K562 (cell line): Measurements from ENCODE around the gene DGCR8. TPM values are rescaled to one million over a fixed set of nuclear protein-coding genes. Genes with fewer than 3 reads are reported as not detected.
A peak's percentile ranks its signal among the peaks of the same experiment; 100 is the strongest.

Experiments
- HDAC6 ChIP-seq: IDR thresholded peaks from 2 replicates; pipeline ENCODE4 v1.6.1; 2012; ENCODE audit warnings: low read depth, mild to moderate bottlenecking, control low read depth, inconsistent platforms, low read length, moderate library complexity
- HNRNPH1 ChIP-seq: fragments of 200-400 bp; formaldehyde crosslinking; optimal IDR thresholded peaks from 2 replicates; pipeline ENCODE3; 2017; ENCODE audit warnings: low read depth, mild to moderate bottlenecking, low read length, moderate library complexity
- MYC ChIP-seq, 2 experiments: fragments of 250-450 bp in 1 of 2; sonication (Bioruptor Pico) in 1 of 2; IDR thresholded peaks; 2 replicates each; pipeline versions ENCODE4 v1.5.1 to v1.6.1; 2012 to 2021; ENCODE audit warnings: low read depth in 2 of 2, borderline replicate concordance in 1 of 2, improper control_type of control experiment in 1 of 2, low read length in 1 of 2, mild to moderate bottlenecking in 1 of 2, moderate library complexity in 1 of 2
- NR4A1 ChIP-seq, 2 experiments: fragments of 250-450 bp in 1 of 2; fragments of 450-650 bp in 1 of 2; sonication (Bioruptor Pico) in 1 of 2; IDR thresholded peaks; 2 replicates each; pipeline versions ENCODE4 v1.4.0 to v1.6.1; 2016 to 2020; ENCODE audit warnings: mild to moderate bottlenecking in 2 of 2, missing compliant biosample characterization in 1 of 2, missing genetic modification characterization in 1 of 2, moderate library complexity in 1 of 2
- NRF1 ChIP-seq, 2 experiments: fragments of 450-650 bp; IDR thresholded peaks in 1 of 2; conservative IDR thresholded peaks in 1 of 2; 2 replicates each; pipeline ENCODE4 v1.6.1; 2014; ENCODE audit warnings: mild to moderate bottlenecking in 2 of 2
- OTX1 ChIP-seq: fragments of 450-650 bp; formaldehyde crosslinking; IDR thresholded peaks from 2 replicates; pipeline ENCODE4 v1.4.0; 2022; ENCODE audit warnings: mild to moderate bottlenecking
- POLR2A ChIP-seq: fragments of 450-650 bp; conservative IDR thresholded peaks from 2 replicates; pipeline ENCODE4 v1.6.1; 2016
- SAP30 ChIP-seq: fragments of 200-600 bp; sonication (generic); IDR thresholded peaks from 2 replicates; pipeline ENCODE4 v1.6.1; 2012; ENCODE audit warnings: borderline replicate concordance, low read depth, mild to moderate bottlenecking, moderate library complexity, low read length, control low read depth, inconsistent platforms; ENCODE audit not compliant: insufficient read depth, poor library complexity, severe bottlenecking
- polyA plus RNA-seq, 8 experiments: library from polyadenylated mRNA; depleted of rRNA in 4 of 8; stranded (reverse) in 5 of 8; unstranded in 3 of 8; fragments of >200 nt; fragmentation: Nextera tagmentation in 2 of 8; fragmentation: Illumina TruSeq in 1 of 8; extraction: Ambion mirVana in 2 of 8; extraction: Trizol in 1 of 8; gene quantifications; 2 replicates each; pipeline versions ENCODE4 v1.2.1 to v1.2.3, GENCODE V29; 2011 to 2014; ENCODE audit warnings: inconsistent platforms in 1 of 8, missing spikeins in 1 of 8
- total RNA-seq, 7 experiments: library from RNA; depleted of rRNA in 6 of 7; stranded (reverse); fragments of >200 nt in 6 of 7; fragmentation: Illumina TruSeq in 2 of 7; extraction: Trizol in 2 of 7; gene quantifications; 2 replicates each; pipeline versions ENCODE4 v1.2.1 to v1.2.3, GENCODE V29; 2011 to 2021; ENCODE audit warnings: low replicate concordance in 1 of 7
- TF ChIP-seq, protein P1 (sequence below): fragments of 200-600 bp; sonication (generic); IDR thresholded peaks from one replicate; pipeline ENCODE4 v1.6.1; 2012; ENCODE audit warnings: mild to moderate bottlenecking, low read depth, low read length, inconsistent platforms
- TF ChIP-seq, protein P2 (sequence below): fragments of 250-450 bp; sonication (Bioruptor Pico); IDR thresholded peaks from 2 replicates; pipeline ENCODE4 v1.4.0; 2020; ENCODE audit warnings: borderline replicate concordance
- TF ChIP-seq, protein P3 (sequence below), 2 experiments: fragments of 450-650 bp in 1 of 2; sonication (generic) in 1 of 2; formaldehyde crosslinking; conservative IDR thresholded peaks; 2 replicates each; pipeline versions ENCODE4 v1.4.0 to v1.8.1; 2020 to 2022; ENCODE audit warnings: mild to moderate bottlenecking in 1 of 2, missing genetic modification reagents in 1 of 2

Gene DGCR8
- total and polyA plus RNA-seq, 9 of the 15 experiments (the other 6 are each of a cell fraction or from before 2014, with no cell fraction given), result 5.9 to 144 (median 80.1) TPM

DNA sequence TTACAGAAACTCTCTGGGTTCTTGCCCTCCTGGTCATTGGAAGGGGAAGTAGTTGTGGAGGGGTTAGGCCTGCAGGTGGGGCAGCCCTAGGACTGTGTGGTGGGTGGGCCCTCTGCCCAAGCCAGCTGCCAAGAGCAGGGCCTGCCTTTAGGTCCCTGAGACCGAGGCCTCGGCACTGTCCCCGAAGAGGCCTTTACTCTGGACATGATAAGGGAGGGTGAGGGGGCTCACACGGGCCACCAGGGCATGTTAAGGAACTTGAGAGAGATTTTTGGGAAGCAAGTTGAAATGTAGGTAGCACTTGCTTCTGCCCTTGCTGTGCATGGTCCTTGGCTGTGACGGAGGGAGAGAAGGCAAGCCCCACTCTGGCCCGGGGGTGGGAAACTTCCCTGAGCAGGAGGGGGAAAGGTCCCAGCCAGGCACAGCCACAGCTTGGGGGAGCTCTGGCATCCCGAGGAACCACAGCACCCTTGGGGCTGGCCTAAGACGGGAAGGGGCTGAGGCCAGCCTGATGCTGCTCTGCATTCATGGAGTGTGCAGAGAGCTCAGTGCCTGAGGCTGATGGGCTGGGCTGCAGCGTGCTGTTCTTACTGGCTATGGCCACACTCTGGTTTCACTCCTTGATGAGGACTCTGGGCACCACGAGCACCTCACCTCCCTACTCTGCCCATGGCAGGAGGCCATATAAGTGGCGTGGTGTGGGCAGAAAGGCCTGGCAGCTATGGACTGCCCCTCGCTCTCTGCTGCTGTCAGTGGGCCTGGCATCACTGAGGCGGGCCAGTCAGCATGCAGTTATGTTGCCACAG lies 28.1 kb downstream of the DGCR8 start (continued):
- TF ChIP-seq, protein P1, sequence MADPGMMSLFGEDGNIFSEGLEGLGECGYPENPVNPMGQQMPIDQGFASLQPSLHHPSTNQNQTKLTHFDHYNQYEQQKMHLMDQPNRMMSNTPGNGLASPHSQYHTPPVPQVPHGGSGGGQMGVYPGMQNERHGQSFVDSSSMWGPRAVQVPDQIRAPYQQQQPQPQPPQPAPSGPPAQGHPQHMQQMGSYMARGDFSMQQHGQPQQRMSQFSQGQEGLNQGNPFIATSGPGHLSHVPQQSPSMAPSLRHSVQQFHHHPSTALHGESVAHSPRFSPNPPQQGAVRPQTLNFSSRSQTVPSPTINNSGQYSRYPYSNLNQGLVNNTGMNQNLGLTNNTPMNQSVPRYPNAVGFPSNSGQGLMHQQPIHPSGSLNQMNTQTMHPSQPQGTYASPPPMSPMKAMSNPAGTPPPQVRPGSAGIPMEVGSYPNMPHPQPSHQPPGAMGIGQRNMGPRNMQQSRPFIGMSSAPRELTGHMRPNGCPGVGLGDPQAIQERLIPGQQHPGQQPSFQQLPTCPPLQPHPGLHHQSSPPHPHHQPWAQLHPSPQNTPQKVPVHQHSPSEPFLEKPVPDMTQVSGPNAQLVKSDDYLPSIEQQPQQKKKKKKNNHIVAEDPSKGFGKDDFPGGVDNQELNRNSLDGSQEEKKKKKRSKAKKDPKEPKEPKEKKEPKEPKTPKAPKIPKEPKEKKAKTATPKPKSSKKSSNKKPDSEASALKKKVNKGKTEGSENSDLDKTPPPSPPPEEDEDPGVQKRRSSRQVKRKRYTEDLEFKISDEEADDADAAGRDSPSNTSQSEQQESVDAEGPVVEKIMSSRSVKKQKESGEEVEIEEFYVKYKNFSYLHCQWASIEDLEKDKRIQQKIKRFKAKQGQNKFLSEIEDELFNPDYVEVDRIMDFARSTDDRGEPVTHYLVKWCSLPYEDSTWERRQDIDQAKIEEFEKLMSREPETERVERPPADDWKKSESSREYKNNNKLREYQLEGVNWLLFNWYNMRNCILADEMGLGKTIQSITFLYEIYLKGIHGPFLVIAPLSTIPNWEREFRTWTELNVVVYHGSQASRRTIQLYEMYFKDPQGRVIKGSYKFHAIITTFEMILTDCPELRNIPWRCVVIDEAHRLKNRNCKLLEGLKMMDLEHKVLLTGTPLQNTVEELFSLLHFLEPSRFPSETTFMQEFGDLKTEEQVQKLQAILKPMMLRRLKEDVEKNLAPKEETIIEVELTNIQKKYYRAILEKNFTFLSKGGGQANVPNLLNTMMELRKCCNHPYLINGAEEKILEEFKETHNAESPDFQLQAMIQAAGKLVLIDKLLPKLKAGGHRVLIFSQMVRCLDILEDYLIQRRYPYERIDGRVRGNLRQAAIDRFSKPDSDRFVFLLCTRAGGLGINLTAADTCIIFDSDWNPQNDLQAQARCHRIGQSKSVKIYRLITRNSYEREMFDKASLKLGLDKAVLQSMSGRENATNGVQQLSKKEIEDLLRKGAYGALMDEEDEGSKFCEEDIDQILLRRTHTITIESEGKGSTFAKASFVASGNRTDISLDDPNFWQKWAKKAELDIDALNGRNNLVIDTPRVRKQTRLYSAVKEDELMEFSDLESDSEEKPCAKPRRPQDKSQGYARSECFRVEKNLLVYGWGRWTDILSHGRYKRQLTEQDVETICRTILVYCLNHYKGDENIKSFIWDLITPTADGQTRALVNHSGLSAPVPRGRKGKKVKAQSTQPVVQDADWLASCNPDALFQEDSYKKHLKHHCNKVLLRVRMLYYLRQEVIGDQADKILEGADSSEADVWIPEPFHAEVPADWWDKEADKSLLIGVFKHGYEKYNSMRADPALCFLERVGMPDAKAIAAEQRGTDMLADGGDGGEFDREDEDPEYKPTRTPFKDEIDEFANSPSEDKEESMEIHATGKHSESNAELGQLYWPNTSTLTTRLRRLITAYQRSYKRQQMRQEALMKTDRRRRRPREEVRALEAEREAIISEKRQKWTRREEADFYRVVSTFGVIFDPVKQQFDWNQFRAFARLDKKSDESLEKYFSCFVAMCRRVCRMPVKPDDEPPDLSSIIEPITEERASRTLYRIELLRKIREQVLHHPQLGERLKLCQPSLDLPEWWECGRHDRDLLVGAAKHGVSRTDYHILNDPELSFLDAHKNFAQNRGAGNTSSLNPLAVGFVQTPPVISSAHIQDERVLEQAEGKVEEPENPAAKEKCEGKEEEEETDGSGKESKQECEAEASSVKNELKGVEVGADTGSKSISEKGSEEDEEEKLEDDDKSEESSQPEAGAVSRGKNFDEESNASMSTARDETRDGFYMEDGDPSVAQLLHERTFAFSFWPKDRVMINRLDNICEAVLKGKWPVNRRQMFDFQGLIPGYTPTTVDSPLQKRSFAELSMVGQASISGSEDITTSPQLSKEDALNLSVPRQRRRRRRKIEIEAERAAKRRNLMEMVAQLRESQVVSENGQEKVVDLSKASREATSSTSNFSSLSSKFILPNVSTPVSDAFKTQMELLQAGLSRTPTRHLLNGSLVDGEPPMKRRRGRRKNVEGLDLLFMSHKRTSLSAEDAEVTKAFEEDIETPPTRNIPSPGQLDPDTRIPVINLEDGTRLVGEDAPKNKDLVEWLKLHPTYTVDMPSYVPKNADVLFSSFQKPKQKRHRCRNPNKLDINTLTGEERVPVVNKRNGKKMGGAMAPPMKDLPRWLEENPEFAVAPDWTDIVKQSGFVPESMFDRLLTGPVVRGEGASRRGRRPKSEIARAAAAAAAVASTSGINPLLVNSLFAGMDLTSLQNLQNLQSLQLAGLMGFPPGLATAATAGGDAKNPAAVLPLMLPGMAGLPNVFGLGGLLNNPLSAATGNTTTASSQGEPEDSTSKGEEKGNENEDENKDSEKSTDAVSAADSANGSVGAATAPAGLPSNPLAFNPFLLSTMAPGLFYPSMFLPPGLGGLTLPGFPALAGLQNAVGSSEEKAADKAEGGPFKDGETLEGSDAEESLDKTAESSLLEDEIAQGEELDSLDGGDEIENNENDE, result no peak
- TF ChIP-seq, protein P2, sequence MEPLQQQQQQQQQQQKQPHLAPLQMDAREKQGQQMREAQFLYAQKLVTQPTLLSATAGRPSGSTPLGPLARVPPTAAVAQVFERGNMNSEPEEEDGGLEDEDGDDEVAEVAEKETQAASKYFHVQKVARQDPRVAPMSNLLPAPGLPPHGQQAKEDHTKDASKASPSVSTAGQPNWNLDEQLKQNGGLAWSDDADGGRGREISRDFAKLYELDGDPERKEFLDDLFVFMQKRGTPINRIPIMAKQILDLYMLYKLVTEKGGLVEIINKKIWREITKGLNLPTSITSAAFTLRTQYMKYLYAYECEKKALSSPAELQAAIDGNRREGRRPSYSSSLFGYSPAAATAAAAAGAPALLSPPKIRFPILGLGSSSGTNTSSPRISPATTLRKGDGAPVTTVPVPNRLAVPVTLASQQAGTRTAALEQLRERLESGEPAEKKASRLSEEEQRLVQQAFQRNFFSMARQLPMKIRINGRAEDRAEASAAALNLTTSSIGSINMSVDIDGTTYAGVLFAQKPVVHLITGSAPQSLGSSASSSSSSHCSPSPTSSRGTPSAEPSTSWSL (CRISPR knock-in tag), result 0 out of 2 replicates have a peak, but pooled peaks have one; percentile 75
- peak; percentile 31 for TF ChIP-seq POLR2A
- TF ChIP-seq, protein P3, sequence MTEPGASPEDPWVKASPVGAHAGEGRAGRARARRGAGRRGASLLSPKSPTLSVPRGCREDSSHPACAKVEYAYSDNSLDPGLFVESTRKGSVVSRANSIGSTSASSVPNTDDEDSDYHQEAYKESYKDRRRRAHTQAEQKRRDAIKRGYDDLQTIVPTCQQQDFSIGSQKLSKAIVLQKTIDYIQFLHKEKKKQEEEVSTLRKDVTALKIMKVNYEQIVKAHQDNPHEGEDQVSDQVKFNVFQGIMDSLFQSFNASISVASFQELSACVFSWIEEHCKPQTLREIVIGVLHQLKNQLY (CRISPR knock-in tag; conservative IDR thresholded peaks at IDR 0.05), result peak in 1 of 2 experiments; percentile 79; a peak in 2 of 4 replicates
- no peak for TF ChIP-seq HNRNPH1
- peak; percentile 74; the same call in 1 of the 2 replicates for TF ChIP-seq NR4A1 (CRISPR knock-in tag; IDR thresholded peaks at IDR 0.05)
- TF ChIP-seq NR4A1 (tag; IDR thresholded peaks at IDR 0.05), result no peak
- TF ChIP-seq MYC (IDR thresholded peaks at IDR 0.05; ENCODE audit: low read depth, low read length), result no peak
- TF ChIP-seq MYC (CRISPR knock-in tag; IDR thresholded peaks at IDR 0.05; ENCODE audit: borderline replicate concordance, low read depth), result 0 out of 2 replicates have a peak, but pooled peaks have one; percentile 17
- TF ChIP-seq HDAC6, result 0 out of 2 replicates have a peak, but pooled peaks have one; percentile 52
- peak; percentile 20 for TF ChIP-seq SAP30
- peak; percentile 77; the same call in 1 of the 2 replicates for TF ChIP-seq OTX1 (CRISPR knock-in tag)
- no peak for TF ChIP-seq NRF1 (conservative IDR thresholded peaks at IDR 0.05 in 1 of 2, IDR thresholded peaks at IDR 0.05 in 1 of 2)
